Breast epithelium (tissue), 3 donors: ENCODE results near the gene LTBP2.

ENCODE experiments used
- POLR2A ChIP-seq: fragments of 450-650 bp; IDR thresholded peaks from one replicate; pipeline ENCODE4 v1.6.1; 2016; ENCODE audit warnings: antibody characterized with exemption, mild to moderate bottlenecking, moderate library complexity
- POLR2AphosphoS5 ChIP-seq, 3 donors: sonication (generic); formaldehyde crosslinking; IDR thresholded peaks; one replicate each; pipeline ENCODE4 v1.6.1; 2017; ENCODE audit warnings: antibody characterized with exemption in 3 of 3
- TF ChIP-seq, protein P1 (sequence below), 3 donors: fragments of 450-650 bp; IDR thresholded peaks; one replicate each; pipeline ENCODE4 v1.5.1; 2016 to 2017; ENCODE audit warnings: antibody characterized with exemption in 3 of 3, mild to moderate bottlenecking in 3 of 3, moderate library complexity in 3 of 3

- TF ChIP-seq, protein P1, sequence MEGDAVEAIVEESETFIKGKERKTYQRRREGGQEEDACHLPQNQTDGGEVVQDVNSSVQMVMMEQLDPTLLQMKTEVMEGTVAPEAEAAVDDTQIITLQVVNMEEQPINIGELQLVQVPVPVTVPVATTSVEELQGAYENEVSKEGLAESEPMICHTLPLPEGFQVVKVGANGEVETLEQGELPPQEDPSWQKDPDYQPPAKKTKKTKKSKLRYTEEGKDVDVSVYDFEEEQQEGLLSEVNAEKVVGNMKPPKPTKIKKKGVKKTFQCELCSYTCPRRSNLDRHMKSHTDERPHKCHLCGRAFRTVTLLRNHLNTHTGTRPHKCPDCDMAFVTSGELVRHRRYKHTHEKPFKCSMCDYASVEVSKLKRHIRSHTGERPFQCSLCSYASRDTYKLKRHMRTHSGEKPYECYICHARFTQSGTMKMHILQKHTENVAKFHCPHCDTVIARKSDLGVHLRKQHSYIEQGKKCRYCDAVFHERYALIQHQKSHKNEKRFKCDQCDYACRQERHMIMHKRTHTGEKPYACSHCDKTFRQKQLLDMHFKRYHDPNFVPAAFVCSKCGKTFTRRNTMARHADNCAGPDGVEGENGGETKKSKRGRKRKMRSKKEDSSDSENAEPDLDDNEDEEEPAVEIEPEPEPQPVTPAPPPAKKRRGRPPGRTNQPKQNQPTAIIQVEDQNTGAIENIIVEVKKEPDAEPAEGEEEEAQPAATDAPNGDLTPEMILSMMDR (IDR thresholded peaks at IDR 0.05), result peak in 2 of 3 donors; percentile 9 to 10
- no peak for TF ChIP-seq POLR2A
- TF ChIP-seq POLR2AphosphoS5 (IDR thresholded peaks at IDR 0.05), result no peak
Observed at GRCh38 chr14:74459289-74459946, 152.6 kb downstream of the LTBP2 start.
